GM06990 (cell line): ENCODE results near the gene INSC.

Source experiments
- DNase-seq: peaks from one replicate; pipeline ENCODE4 v3.0.0-alpha.2; 2011; ENCODE audit not compliant: insufficient read length; ENCODE audit errors: extremely low read depth
- H3K27me3 ChIP-seq: replicated peaks from 2 replicates; pipeline ENCODE4 v1.6.0; 2011; ENCODE audit warnings: low read length; ENCODE audit not compliant: control insufficient read depth, insufficient read depth
- H3K36me3 ChIP-seq: 2 replicates; pipeline ENCODE4 v1.5.1; 2011; ENCODE audit warnings: low read length; ENCODE audit not compliant: control insufficient read depth, insufficient read depth
- H3K4me3 ChIP-seq: replicated peaks from 2 replicates; pipeline ENCODE4 v1.5.1; 2011; ENCODE audit warnings: low read depth, mild to moderate bottlenecking, control low read depth, low read length
- TF ChIP-seq, protein P1 (sequence below): IDR thresholded peaks from 2 replicates; pipeline ENCODE4 v1.5.1; 2011; ENCODE audit warnings: low read length, control low read depth, mild to moderate bottlenecking, inconsistent platforms; ENCODE audit not compliant: insufficient read depth, poor library complexity, severe bottlenecking

INSC gene

DNA sequence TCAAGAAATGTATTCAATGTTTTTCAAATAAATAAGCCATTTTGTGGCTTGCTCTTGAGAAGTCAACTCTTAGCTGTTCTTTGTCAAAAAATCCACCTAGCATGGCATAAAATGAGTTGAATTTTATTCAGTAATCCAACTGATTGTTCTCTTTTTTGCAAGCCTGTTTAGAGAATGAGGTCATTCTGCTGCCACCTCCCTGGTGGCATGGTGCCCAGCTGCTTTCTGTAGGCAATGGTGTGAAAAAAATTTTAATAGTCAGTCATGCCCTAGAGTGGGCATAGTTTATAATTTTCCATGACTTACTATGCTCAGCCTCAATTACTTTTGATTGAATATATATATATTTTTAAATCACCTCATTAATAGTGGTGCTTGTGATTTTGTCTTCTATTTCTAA lies 177.2 kb downstream of the INSC start:
- Histone ChIP-seq H3K36me3 (no peaks in the 10 kb centered on the region), H3K4me3 (no peak overlapping the region), H3K27me3 (no peaks in the 10 kb centered on the region)
- DNase-seq: no peak
- TF ChIP-seq, protein P1, sequence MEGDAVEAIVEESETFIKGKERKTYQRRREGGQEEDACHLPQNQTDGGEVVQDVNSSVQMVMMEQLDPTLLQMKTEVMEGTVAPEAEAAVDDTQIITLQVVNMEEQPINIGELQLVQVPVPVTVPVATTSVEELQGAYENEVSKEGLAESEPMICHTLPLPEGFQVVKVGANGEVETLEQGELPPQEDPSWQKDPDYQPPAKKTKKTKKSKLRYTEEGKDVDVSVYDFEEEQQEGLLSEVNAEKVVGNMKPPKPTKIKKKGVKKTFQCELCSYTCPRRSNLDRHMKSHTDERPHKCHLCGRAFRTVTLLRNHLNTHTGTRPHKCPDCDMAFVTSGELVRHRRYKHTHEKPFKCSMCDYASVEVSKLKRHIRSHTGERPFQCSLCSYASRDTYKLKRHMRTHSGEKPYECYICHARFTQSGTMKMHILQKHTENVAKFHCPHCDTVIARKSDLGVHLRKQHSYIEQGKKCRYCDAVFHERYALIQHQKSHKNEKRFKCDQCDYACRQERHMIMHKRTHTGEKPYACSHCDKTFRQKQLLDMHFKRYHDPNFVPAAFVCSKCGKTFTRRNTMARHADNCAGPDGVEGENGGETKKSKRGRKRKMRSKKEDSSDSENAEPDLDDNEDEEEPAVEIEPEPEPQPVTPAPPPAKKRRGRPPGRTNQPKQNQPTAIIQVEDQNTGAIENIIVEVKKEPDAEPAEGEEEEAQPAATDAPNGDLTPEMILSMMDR: no peak

- no peak for DNase-seq
- Histone ChIP-seq H3K27me3 (no peaks in the 10 kb centered on the region), H3K36me3 (no peaks in the 10 kb centered on the region), H3K4me3 (no peak overlapping the region)
- TF ChIP-seq, protein P1: no peak
These were observed 179.4 kb downstream of the INSC start for GRCh38 chr11:15293975-15294620.

GRCh38 chr11:15295695-15296094 lies 181.0 kb downstream of the INSC start:
- TF ChIP-seq, protein P1: no peak
- no peaks in the 10 kb centered on the region for H3K27me3 ChIP-seq
- no peak for DNase-seq
- no peaks in the 10 kb centered on the region for H3K36me3 ChIP-seq
- H3K4me3 ChIP-seq: no peak overlapping the region
